ENCODE results near the gene CYB5A. TPM values are rescaled to one million over a fixed set of nuclear protein-coding genes. Genes with fewer than 3 reads are reported as not detected.

CYB5A gene
- total RNA-seq, 1 donor from 2014 or later = 57.2 TPM

GRCh38 chr18:74228312-74228711 lies 63.5 kb downstream of the CYB5A start:
- intact Hi-C loops (cut with DNase I) = no loop called here
- DNase-seq (ENCODE audit: low spot score) = no peak

GRCh38 chr18:74226666-74227065 lies 65.1 kb downstream of the CYB5A start:
- no peak for DNase-seq (ENCODE audit: low spot score)
- intact Hi-C loops (cut with DNase I) = no loop called here

- intact Hi-C loops (cut with DNase I) = no loop called here
- DNase-seq (ENCODE audit: low spot score) = no peak
These were observed 65.6 kb downstream of the CYB5A start for GRCh38 chr18:74226156-74226555.

- no peak for DNase-seq (ENCODE audit: low spot score)
- intact Hi-C loops (cut with DNase I) = no loop called here
These were observed 66.4 kb downstream of the CYB5A start for GRCh38 chr18:74225193-74225840.

- intact Hi-C loops (cut with DNase I) = no loop called here
- DNase-seq (ENCODE audit: low spot score) = no peak
These were observed 68.9 kb downstream of the CYB5A start for GRCh38 chr18:74222710-74223494.

- intact Hi-C loops (cut with DNase I) = no loop called here
- no peak for DNase-seq (ENCODE audit: low spot score)
These were observed 70.7 kb downstream of the CYB5A start for GRCh38 chr18:74221081-74221480.

- intact Hi-C loops (cut with DNase I) = no loop called here
These were observed 72.7 kb downstream of the CYB5A start for GRCh38 chr18:74219056-74219455.

GRCh38 chr18:74217476-74218143 lies 74.2 kb downstream of the CYB5A start:
- DNase-seq (ENCODE audit: low spot score) = no peak
- intact Hi-C loops (cut with DNase I) = no loop called here

More at GRCh38 chr18:74219056-74219455, 72.7 kb downstream of the CYB5A start:
- DNase-seq (ENCODE audit: low spot score) = peak; percentile 15

GRCh38 chr18:74216661-74217110 lies 75.1 kb downstream of the CYB5A start:
- no peak for DNase-seq (ENCODE audit: low spot score)
- intact Hi-C loops (cut with DNase I) = no loop called here

- DNase-seq (ENCODE audit: low spot score) = no peak
- intact Hi-C loops (cut with DNase I) = no loop called here
These were observed 75.9 kb downstream of the CYB5A start for GRCh38 chr18:74215863-74216262.

GRCh38 chr18:74213429-74213828 lies 78.3 kb downstream of the CYB5A start:
- intact Hi-C loops (cut with DNase I) = no loop called here
- DNase-seq (ENCODE audit: low spot score) = no peak

GRCh38 chr18:74204526-74205152 lies 87.1 kb downstream of the CYB5A start:
- intact Hi-C loops (cut with DNase I) = no loop called here
- DNase-seq (ENCODE audit: low spot score) = no peak

- intact Hi-C loops (cut with DNase I) = no loop called here
- no peak for DNase-seq (ENCODE audit: low spot score)
These were observed 88.0 kb downstream of the CYB5A start for GRCh38 chr18:74203811-74204210.

Other genes starting within 250 kb of the CYB5A start
- 0.51 TPM for gene FBXO15, start 144.1 kb downstream of the CYB5A start, total RNA-seq
- gene TIMM21, start 143.4 kb downstream of the CYB5A start, total RNA-seq = 105 TPM
- gene C18orf63, start 23.9 kb upstream of the CYB5A start, total RNA-seq = not detected
- 5.9 TPM for gene DIPK1C, start 165.3 kb upstream of the CYB5A start, total RNA-seq
- 65.7 TPM for gene CNDP2, start 204.4 kb upstream of the CYB5A start, total RNA-seq
- gene CNDP1, start 242.5 kb upstream of the CYB5A start, total RNA-seq = not detected

All from cardiac septum (tissue), 1 donor.